SH-SY5Y (cell line): ENCODE data around the gene WBP1.

Source experiments
- GATA2 ChIP-seq: IDR thresholded peaks from 2 replicates; pipeline ENCODE4 v1.6.1; 2011; ENCODE audit warnings: mild to moderate bottlenecking, low read depth, low read length
- GATA3 ChIP-seq: IDR thresholded peaks from 2 replicates; pipeline ENCODE4 v1.6.1; 2011; ENCODE audit warnings: low read depth, mild to moderate bottlenecking, low read length, moderate library complexity

WBP1 gene

GRCh38 chr2:74458132-74458937 lies at the start of gene WBP1:
TSS of gene WBP1 (plus strand) at chr2:74458438. CDS start at chr2:74458603, 165 bp downstream.
- no peak for TF ChIP-seq GATA2
- no peak for TF ChIP-seq GATA3

- TF ChIP-seq GATA3 (no peak), GATA2 (no peak)
Measured at GRCh38 chr2:74413001-74413698, 45.1 kb upstream of the WBP1 start.

- TF ChIP-seq GATA2 (no peak), GATA3 (no peak)
Measured at GRCh38 chr2:74414441-74414840, 43.8 kb upstream of the WBP1 start.

GRCh38 chr2:74414881-74415761 lies 43.1 kb upstream of the WBP1 start:
- no peak for TF ChIP-seq GATA2
- TF ChIP-seq GATA3, result no peak

GRCh38 chr2:74415762-74416395 lies 42.4 kb upstream of the WBP1 start:
- no peak for TF ChIP-seq GATA3
- TF ChIP-seq GATA2, result no peak

GRCh38 chr2:74416778-74417177 lies 41.5 kb upstream of the WBP1 start:
- TF ChIP-seq GATA2, result no peak
- no peak for TF ChIP-seq GATA3

- TF ChIP-seq GATA3 (no peak), GATA2 (no peak)
Measured at GRCh38 chr2:74417197-74417596, 41.0 kb upstream of the WBP1 start.

- TF ChIP-seq GATA3, result no peak
- no peak for TF ChIP-seq GATA2
Measured at GRCh38 chr2:74417763-74418162, 40.5 kb upstream of the WBP1 start.

- no peak for TF ChIP-seq GATA3
- TF ChIP-seq GATA2, result no peak
Measured at GRCh38 chr2:74418312-74418711, 39.9 kb upstream of the WBP1 start.

GRCh38 chr2:74419345-74419744 lies 38.9 kb upstream of the WBP1 start:
- TF ChIP-seq GATA2, result no peak
- no peak for TF ChIP-seq GATA3

- TF ChIP-seq GATA3, result no peak
- TF ChIP-seq GATA2, result no peak
Measured at GRCh38 chr2:74420006-74420405, 38.2 kb upstream of the WBP1 start.

GRCh38 chr2:74421221-74421870 lies 36.9 kb upstream of the WBP1 start, which contains the start of the genes C2orf81 and WDR54:
TSS of gene C2orf81 (minus strand) at chr2:74421619. CDS start at chr2:74421560, 59 bp downstream.
TSS of gene WDR54 (plus strand) at chr2:74421730. CDS start at chr2:74422154, 424 bp downstream.
- no peak for TF ChIP-seq GATA3
- no peak for TF ChIP-seq GATA2

GRCh38 chr2:74423231-74424095 lies 34.8 kb upstream of the WBP1 start:
- no peak for TF ChIP-seq GATA3
